GM18508 (cell line): ENCODE results near the gene SRPK1.
"Not testable (repeated sequence)": the region's sequence is repeated elsewhere in the genome, so short reads cannot be mapped to it uniquely, and the experiment has no call there.

ENCODE experiments used
- ATAC-seq: cut with Tn5 transposase; IDR thresholded peaks from one replicate; pipeline ENCODE4 v1.9.1; 2021; ENCODE audit warnings: moderate number of reproducible peaks; ENCODE audit not compliant: insufficient read depth, unreplicated experiment

The SRPK1 gene

DNA sequence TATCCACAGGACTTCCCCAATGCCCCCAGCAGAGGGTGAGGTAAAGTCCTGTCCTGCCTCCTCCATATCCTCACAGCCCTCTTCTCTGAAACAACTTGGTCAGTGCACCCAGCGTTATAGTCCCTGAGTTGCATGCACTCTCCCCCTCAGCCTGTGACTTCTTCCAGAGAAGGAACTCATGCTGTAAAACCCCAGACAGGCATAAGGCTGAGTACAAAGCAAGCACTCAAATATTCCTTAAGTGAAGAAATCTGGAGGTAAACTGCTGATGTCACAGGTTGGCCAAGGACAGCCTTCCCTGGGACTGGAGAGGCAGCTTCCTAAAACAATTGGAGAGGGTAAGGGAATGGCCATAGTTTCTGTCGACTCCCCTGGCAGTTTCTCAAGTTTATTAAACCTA is 12.9 kb upstream of the SRPK1 start:
- ATAC-seq = no peak

DNA sequence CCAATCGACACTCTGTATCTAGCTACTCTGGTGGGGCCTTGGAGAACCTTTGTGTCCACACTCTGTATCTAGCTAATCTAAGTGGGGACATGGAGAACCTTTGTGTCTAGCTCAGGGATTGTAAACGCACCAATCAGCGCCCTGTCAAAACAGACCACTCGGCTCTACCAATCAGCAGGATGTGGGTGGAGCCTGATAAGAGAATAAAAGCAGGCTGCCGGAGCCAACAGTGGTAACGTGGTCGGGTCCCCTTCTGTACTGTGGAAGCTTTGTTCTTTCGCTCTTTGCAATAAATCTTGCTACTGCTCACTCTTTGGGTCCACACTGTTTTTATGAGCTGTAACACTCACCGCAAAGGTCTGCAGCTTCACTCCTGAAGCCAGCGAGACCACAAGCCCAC is 11.0 kb upstream of the SRPK1 start:
- ATAC-seq = not testable (repeated sequence)

DNA sequence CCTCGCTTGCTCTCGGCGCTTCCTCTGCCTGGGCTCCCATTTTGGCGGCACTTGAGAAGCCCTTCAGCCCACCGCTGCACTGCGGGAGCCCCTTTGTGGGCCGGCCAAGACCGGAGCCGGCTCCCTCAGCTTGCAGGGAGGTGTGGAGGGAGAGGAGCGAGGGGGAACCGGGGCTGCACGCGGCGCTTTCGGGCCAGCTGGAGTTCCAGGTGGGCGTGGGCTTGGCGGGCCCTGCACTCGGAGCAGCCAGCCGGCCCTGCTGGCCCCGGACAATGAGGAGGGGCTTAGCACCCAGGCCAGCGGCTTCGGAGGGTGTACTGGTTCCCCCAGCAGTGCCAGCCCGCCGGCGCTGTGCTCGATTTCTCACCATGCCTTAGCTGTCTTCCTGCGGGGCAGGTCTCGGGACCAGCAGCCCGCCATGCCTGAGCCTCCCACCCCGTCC is 10.2 kb upstream of the SRPK1 start:
- no peak for ATAC-seq

DNA sequence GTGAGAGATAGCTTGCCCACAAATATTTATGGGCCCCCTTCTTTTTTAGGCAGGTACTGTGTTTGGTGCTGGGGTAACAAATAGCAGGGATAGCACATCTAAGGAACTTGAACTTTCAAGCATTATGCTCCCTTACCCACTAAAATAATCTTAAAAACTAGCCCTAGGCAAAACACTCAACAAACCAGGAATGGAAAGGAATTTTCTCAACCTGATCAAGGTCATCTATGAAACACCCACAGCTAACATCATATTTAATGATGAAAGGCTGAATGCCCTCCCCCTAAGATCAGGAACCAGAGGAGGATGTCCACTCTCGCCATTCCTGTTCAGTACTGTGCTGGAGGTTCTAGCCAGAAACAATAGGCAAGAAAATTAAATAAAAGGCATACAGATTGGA is 8.7 kb upstream of the SRPK1 start:
- no peak for ATAC-seq

DNA sequence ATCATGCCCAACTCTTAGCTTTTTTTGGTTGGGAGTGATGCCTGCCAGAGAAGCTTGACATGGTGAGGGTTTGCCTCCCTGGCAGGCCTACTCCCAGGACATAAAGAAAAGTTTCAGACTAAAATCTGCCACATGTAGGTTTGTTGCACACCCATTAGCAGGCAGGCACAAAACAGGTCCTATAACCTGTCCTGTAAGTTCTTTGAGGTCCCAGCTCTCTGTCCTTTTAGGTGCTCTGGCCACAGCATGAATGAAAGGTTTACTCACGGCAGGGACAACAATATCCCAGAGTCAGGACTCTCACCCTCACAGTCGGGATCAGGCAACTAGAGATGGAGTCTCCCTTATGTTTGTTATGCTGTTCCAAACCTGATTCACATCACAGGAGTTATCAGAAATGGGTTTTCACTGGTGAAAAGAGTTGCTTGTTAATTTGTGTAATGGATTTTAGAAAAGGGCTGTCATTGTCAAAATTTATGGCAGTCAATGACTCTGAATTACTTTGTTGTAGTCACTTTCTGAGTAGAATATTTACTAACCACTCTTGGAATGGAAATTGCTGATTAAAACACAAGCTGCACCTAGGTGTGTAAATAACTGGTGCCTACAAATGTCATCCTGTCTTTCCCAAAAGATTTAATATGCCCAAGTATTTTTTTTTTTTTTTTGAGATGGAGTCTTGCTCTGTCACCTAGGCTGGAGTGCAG is 5.8 kb upstream of the SRPK1 start:
- ATAC-seq = no peak

DNA sequence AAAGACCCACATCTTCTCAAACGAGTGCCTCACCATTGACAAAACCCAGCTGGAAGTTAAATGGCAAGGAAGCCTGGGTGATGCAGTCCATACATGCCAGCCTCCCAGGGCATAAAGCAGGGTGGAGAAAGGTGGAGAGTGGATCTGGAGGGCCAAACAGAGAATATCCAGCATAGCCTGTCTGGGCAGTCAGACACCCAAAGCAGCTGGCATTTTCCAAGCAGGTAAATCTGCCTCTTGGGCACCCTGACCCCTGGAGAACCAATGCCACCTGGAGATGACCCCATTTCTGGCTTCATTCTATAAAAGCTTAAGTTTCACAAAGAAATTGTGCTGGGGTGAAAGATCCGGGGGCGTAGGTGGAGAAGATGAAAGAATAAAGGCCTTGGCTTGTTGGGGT is 5.1 kb upstream of the SRPK1 start:
- no peak for ATAC-seq

DNA sequence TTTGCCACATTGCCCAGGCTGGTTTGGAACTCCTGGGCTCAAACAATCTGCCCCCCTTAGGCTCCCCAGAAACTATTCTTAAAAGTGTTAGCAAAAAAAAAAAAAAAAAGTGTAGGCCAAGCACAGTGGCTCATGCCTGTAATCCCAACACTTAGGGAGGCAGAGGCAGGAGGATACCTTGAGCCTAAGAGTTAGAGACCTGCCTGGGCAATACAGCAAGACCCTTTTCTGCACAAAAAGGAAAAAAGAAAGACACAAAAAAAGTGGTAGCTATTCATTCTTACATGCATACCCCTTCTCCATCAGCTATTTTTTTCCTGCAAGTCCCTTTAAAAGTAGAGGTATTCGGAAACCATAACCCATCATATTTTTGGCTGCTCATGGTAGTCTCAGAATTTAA is 3.2 kb upstream of the SRPK1 start:
- no peak for ATAC-seq

DNA sequence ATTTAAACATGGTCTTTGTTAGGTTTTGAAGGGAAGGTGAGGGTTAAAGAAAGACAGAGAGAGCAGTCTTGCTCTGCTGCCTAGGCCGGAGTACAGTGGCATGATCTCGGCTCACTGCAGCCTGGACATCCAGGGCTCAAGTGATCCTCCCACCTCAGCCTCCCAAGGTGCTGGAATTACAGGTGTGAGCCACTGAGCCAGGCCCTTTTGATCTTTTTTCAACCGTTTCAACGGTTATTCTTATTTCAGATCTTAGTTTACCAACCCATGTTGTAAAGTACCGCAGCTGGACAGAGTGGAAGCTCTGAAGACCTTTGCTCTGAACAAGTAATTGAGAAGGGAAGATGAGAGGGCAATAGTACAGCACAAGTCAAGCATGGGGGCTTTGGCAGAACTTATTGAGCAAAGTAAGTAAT is 1.2 kb upstream of the SRPK1 start:
- ATAC-seq = no peak

DNA sequence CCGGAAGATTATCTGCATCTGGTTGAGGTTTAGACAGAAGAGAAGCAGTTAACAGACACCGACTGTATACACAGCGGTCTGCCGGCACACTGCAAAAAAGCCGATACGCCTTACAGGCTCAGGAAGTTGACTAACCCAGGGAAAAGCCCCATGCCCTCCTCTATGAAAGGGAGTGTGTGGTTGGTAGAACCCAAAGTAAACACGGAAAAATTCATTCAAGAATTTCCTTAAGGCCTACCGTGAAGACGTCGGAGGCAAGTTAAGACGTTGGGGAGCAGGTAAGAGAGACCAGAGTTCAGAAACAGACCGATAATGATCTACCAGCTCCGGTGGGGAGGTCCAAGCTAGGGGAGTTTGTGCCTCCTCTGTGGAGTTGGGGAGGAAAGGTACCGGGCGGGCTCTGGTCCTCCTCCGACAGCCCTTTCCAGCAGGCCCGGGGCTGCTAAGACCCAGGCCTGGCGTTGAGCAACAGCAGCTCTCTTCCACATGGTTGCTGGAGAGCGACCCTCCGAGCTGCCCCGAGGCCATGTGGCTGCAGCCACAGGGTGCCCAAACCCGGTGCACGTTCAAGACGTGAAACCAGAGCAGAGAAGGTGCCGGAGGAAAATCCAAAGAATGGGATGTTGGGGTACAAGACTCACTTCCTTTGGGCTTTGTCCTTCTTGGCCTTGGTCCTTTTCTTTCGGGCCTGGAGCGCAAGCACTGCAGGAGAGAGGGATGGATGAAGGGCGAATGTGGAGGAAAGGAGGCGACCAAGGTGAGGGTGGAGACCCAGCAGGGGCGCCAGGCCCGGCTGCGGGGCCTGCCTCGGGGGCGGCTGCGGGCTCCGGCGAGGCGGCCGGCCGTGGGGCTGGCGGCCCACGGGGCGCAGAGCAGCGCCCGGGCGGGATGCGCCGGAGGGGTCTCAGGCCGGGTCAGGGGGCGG is 809 bp downstream of the SRPK1 start:
- no peak for ATAC-seq

DNA sequence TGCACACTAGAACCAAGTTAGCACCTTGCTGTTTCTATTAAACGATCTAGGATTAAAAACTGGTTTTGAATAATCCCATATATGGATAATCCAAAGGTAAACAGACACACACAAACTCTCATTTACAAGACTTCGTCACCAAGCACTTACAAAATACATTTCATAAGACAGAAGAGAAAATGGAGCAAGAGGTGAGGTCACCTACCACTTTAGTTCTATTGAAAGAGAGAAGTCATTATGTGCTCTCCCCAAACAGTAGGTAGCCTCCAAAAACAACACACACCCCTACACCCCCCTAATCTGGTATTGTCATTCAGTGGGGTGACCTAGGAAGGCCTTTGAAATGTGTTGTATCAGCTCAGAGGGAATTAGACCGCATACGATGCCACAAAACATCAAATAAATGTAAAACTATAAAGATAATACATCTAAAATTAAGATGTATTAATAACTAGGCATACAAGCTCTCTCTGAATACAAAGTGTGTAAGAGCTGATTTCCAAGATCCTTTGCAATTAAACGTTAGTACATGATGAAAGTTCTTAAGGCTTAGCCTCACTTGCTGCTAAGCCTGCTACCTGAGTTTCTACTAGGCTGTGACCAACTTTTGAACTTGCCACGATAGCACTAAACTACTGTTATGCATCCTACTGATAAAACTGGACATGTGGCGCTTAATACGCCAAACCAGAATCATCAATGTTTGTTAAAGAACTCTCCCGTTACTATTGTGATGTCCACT is 1.6 kb downstream of the SRPK1 start:
- no peak for ATAC-seq

DNA sequence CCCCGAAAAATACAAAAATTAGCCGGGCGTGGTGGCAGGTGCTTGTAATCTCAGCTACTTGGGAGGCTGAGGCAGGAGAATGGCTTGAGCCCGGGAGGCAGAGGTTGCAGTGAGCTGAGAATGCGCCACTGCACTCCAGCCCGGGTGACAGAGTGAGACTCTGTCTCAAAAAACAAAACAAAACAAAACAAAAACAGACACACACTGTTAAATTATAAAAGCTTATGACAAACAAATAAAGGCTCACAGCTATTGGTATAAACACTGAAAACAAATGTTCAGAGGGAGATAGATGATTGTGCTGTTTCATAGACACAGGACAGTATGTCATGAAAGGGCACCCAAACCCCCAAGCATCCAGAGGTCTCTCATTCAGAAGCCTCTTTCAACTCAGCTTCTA is 4.0 kb downstream of the SRPK1 start:
- ATAC-seq = not testable (repeated sequence)

DNA sequence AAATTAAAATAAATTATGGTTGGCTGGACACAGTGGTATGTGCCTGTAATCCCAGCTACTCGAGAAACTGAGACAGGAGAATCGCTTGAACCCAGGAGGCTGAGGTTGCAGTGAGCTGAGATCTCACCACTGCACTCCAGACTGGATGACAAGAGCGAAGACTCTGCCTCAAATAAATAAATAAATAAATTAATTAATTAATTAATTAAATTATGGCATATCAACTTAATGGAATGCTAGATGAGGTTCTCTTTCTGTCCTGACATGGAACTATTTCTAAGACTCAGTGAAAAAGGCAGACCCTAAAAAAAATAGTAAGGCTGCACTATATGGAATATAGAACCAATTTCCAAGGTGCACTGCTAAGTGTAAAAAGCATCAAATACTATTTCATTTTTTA is 4.8 kb downstream of the SRPK1 start:
- ATAC-seq = no peak

DNA sequence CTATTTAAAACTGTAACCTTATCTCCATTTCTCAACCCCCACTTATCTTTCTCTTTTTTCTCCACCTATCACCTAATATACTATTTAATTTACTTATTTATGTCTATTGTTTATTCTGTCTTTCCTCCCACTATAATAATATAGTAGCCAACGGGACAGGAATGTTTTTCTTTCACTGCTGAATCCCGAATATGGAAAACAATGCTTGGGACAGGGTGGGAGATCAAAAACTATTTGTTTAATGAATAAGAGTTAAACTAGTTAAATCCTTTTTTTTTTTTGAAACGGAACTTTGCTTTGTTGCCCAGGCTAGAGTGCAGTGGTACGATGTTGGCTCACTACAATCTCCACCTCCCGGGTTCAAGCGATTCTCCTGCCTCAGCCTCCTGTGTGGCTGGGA is 6.4 kb downstream of the SRPK1 start:
- ATAC-seq = no peak

DNA sequence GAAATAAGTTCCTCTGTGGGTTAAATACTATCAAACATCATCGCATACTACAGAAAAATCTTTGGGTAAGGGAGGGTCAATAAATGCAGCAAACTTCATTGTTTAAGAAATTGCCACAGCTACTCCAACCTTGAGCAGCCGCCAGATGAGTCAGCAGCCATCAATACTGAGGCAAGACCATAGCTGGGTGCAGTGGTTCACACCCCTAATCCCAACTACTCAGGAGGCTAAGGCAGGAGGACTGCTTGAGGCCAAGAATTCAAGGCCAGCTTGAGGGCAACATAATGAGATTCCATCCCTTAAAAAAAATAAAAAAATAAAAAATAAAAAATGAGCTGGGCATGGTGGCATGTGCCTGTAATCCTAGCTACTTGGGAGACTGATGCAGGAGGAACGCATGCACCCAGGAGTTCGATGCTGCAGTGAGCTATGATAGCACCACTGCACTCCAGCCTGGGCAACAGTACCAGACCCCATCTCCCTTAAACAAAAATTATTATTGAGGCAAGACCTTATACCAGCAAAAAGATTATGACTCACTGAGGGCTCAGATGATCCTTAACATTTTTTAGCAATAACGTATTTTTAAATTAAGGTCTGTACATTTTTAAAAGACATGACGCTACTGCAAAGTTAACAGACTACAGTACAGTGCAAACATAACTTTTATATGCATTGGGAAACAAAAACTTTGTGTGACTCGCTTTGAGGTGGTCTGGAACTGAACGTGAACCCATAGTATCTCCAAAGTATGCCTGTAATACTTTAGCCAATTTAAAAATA is 8.8 kb downstream of the SRPK1 start:
- no peak for ATAC-seq

DNA sequence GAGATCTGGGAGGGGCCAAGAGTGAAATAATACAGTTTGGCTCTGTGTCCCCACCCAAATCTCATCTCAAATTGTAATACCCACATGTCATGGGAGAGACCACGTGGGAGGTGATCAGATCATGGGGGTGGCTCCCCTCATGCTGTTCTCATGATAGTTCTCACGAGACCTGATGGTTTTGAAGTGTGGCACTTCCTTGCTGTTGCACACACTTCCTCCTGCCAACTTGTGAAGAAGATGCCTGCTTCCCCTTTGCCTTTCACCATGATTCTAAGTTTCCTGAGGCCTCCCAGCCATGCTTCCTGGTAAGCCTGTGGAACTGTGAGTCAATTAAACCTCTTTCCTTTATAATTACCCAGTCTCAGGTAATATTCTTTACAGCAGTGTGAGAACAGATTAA is 11.3 kb downstream of the SRPK1 start:
- ATAC-seq = not testable (repeated sequence)

DNA sequence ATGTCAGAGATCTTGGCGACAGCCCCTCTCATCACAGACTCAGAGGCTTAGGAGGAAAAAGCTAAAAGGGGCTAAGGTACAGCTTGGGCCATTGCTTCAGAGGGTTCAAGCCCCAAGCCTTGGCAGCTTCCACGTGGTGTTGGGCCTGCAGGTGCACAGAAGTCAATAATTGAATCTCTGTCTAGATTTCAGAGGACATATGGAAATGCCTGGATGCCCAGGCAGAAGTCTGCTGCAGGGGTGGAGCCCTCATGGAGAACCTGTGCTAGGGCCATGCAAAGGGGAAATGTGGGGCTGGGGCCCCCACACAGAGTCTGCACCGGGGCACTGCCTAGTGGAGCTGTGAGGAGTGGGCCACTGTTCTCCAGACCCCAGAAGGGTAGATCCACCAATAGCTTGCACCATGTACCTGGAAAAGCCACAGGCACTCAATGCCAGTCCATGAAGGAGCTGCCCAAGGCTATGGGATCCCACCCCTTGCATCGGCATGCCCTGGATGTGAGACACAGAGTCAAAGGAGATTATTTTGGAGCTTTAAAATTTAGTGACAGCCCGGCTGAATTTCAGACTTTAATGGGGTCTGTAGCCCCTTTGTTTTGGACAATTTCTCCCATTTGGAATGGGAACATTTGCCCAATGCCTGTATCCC is 12.0 kb downstream of the SRPK1 start:
- ATAC-seq = not testable (repeated sequence)

DNA sequence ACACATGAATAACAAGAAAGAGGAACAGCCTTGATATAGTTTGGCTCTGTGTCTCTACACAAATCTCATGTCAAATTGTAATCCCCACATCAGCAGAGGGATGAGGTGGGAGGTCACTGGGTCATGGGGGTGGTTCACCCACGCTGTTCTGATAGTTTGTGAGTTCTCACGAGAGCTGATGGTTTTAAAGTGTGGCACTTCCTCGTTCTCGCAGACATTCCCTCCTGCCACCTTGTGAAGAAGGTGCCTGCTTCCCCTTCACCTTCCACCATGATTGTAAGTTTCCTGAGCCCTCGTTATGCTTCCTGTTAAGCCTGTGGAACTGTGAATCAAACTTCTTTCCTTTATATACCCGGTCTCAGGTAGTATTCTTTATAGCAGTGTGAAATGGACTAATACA is 13.1 kb downstream of the SRPK1 start:
- ATAC-seq = no peak

DNA sequence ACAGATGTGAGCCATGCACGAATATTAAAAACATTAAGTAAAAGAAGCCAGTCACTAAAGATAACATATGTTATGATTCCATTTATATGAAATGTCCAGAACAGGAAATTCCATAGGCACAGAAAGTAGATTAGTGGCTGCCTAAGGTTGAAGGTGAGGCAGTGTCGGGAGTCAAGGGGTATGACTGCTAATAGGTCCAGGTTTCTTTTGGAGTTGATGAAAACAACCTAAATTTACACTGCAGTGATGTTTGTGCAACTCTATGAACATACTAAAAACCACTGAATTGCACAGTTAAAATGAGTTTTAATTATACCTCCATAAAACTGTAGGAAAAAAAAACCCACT is 14.4 kb downstream of the SRPK1 start:
- ATAC-seq = no peak

DNA sequence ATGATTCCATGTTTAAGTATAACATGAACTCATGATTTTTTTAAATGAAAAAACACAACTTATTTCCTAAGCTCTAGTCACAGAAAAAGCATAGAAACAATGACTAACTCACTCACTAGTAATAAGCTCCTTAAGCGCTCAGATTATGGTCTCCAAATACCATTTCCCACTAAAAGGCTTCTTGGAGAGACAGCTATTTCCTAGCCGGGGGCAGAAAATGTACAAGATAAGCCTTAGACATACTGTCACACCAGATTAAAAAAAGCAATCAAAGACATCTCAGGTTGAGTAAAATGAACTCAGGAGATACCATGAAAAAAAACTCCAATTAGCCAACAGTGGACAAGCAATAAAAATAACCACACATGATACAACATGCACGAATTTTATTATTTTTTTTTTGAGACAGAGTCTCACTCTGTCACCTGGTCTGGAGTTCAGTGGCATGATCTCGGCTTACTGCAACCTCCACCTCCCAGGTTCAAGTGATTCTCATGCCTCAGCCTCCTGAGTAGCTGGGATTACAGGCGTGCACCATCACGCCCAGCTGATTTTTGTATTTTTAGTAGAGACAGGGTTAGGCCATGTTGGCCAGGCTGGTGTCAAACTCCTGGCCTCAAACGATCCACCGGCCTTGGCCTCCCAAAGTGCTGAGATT is 14.9 kb downstream of the SRPK1 start:
- ATAC-seq = no peak
